Measurements from ENCODE around the gene P2RY14. TPM values are rescaled to one million over a fixed set of nuclear protein-coding genes. Genes with fewer than 3 reads are reported as not detected.
A peak's percentile ranks its signal among the peaks of the same experiment; 100 is the strongest.

P2RY14 gene
- total RNA-seq, 1 donor = not detected

DNA sequence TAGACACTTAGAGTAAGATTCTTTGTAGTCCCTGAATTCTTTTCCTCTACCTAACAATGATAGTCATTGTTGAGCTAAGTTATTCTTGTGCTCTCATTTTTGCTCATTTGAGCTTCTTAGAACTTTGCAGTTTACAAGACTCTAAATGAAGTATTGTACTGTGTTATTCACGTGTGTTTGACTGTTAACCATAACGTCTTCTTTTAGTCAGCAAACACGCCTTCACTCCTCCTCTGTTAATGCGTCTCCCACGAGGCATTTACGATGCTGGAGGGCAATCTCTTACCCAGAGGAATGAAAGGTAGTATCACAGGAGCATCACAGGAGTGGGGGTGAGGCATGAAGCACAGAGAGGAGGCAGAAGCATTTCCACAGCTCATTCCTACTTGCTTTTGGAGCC, 14.8 kb upstream of the P2RY14 start:
- no peak for DNase-seq (ENCODE audit: low read depth)
- no peak overlapping the region for H3K4me3 ChIP-seq (ENCODE audit: low read depth, low read length)
- TF ChIP-seq, protein P1, sequence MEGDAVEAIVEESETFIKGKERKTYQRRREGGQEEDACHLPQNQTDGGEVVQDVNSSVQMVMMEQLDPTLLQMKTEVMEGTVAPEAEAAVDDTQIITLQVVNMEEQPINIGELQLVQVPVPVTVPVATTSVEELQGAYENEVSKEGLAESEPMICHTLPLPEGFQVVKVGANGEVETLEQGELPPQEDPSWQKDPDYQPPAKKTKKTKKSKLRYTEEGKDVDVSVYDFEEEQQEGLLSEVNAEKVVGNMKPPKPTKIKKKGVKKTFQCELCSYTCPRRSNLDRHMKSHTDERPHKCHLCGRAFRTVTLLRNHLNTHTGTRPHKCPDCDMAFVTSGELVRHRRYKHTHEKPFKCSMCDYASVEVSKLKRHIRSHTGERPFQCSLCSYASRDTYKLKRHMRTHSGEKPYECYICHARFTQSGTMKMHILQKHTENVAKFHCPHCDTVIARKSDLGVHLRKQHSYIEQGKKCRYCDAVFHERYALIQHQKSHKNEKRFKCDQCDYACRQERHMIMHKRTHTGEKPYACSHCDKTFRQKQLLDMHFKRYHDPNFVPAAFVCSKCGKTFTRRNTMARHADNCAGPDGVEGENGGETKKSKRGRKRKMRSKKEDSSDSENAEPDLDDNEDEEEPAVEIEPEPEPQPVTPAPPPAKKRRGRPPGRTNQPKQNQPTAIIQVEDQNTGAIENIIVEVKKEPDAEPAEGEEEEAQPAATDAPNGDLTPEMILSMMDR (IDR thresholded peaks at IDR 0.05; ENCODE audit: insufficient read depth, low read length) = no peak

DNA sequence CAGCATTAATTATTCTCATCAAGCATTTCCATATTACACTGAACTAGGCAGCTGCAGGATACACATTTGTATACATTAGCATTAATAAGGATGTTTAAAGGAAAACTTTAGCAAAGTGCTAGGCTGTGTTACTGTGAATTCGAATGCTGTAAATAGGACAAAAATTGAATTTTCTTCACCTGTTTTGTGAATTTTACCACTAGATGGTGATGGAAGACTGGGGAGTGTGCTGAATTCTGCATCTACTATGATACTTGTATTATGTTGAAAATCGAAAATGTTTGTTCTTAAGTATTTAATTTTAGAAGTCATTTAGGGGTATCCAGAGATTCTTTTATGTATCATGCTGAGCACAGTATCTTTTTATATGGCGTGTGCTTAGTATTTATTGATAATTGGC, 12.3 kb upstream of the P2RY14 start:
- H3K4me3 ChIP-seq (ENCODE audit: low read depth, low read length) = no peak overlapping the region
- DNase-seq (ENCODE audit: low read depth) = peak; percentile 79
- TF ChIP-seq, protein P1 (IDR thresholded peaks at IDR 0.05; ENCODE audit: insufficient read depth, low read length) = peak; percentile 65

DNA sequence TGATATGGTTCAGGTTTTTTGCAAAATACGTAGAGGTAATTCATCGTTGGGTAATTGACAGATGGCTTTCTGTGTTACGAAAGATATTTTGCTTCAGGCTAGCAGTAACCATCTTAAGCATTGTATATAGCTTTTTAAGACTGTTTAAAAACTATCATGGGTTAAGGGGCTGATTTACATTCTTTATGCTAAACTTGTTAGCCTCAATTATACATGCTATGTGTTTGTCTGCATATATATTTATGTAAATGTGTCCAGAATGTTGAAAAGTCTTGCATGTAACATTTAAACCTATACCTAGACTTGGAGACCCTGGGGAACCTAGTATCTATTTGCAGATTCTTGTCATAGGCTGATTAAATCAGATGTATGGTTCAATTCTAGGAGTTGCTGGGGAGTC, 11.1 kb upstream of the P2RY14 start:
- TF ChIP-seq, protein P1 (IDR thresholded peaks at IDR 0.05; ENCODE audit: insufficient read depth, low read length) = no peak
- no peak for DNase-seq (ENCODE audit: low read depth)
- no peak overlapping the region for H3K4me3 ChIP-seq (ENCODE audit: low read depth, low read length)

DNA sequence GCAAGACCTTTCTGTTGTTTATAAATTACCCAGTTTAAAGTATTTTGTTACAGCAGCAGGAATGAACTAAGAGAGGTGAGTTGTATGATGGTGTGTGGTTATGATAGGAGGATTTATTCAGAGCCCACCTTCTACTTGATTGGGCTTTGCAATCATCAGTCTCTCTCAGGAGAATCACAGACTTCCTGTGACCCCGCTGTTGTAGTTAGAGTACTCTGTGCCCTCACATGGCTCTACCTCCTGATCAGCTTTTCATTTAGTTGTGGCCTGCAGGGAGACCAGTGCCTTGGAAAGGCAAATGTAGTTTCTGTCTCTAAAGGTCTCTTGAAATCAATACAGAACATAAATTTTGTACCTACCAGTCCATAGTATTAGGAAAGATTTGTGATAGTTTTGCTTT, 7.6 kb upstream of the P2RY14 start:
- H3K4me3 ChIP-seq (ENCODE audit: low read depth, low read length) = no peak overlapping the region
- no peak for DNase-seq (ENCODE audit: low read depth)
- TF ChIP-seq, protein P1 (IDR thresholded peaks at IDR 0.05; ENCODE audit: insufficient read depth, low read length) = no peak

DNA sequence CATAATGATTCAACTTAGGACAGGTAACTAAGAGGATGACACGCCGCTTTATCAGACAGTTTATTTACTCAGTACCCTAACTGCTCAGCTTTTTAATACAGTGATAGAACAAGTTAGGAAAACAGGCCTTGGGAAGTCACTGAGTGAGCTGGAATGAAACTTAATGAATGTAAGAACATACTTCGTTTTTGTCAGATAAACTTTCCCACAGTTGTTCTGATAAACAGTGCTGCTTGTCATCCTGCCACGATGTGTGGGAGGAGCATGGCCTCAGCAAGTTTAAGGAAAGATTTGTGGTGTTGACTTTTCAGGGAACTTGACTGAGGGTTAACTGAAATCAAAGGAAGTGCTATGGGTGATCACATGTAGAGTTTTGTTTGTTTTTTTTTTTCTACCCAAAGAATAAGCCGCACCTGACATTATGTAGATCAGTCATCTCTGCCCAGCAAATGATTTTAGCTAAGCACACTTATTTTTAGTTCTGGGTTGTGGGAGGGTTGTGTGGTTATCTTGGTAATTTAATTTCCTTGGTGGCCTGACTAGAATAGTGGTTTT, 5.6 kb upstream of the P2RY14 start:
- H3K4me3 ChIP-seq (ENCODE audit: low read depth, low read length) = no peak overlapping the region
- TF ChIP-seq, protein P1 (IDR thresholded peaks at IDR 0.05; ENCODE audit: insufficient read depth, low read length) = no peak
- peak; percentile 73 for DNase-seq (ENCODE audit: low read depth)

DNA sequence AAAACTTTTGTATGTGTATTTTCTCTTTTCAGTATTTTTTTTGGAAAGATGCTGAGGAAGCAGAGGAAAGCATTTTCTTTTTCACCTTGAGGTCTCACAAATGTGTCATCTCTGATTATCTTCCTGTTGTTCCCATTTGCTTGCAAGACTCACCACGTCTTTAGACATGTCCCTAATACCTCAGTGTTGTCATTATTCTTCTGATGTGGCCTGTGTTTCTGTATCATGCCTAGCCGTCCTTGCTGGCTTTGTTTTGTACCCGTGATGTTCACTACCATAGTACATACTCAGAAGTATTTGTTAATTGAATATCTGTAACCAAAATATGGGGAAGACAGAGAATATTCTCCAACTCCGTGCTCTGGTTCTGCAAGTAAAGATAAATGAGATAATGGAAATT, 5.0 kb upstream of the P2RY14 start:
- no peak overlapping the region for H3K4me3 ChIP-seq (ENCODE audit: low read depth, low read length)

More for the DNA sequence above, 5.0 kb upstream of the P2RY14 start:
- DNase-seq (ENCODE audit: low read depth) = no peak
- TF ChIP-seq, protein P1 (IDR thresholded peaks at IDR 0.05; ENCODE audit: insufficient read depth, low read length) = no peak
